HEK293T (cell line): ENCODE measurements around the gene DRC1.

Experiments used
- BHLHE40 ChIP-seq: fragments of 450-650 bp; IDR thresholded peaks from 2 replicates; pipeline ENCODE4 v1.6.1; 2016; ENCODE audit warnings: mild to moderate bottlenecking, moderate library complexity, borderline replicate concordance
- ELF4 ChIP-seq: fragments of 450-650 bp; IDR thresholded peaks from 2 replicates; pipeline ENCODE4 v1.6.1; 2017; ENCODE audit warnings: antibody characterized with exemption
- FOXM1 ChIP-seq: fragments of 450-650 bp; IDR thresholded peaks from 2 replicates; pipeline ENCODE4 v1.6.1; 2017; ENCODE audit warnings: mild to moderate bottlenecking, borderline replicate concordance
- HDGF ChIP-seq: fragments of 450-650 bp; IDR thresholded peaks from 2 replicates; pipeline ENCODE4 v1.6.1; 2017; ENCODE audit warnings: antibody characterized with exemption, borderline replicate concordance
- L3MBTL2 ChIP-seq: fragments of 450-650 bp; conservative IDR thresholded peaks from 2 replicates; pipeline ENCODE4 v1.6.1; 2016; ENCODE audit warnings: mild to moderate bottlenecking
- NFRKB ChIP-seq: fragments of 450-650 bp; IDR thresholded peaks from 2 replicates; pipeline ENCODE4 v1.6.1; 2016; ENCODE audit warnings: mild to moderate bottlenecking, moderate library complexity
- SP1 ChIP-seq: fragments of 450-650 bp; IDR thresholded peaks from 2 replicates; pipeline ENCODE4 v1.6.1; 2017
- SUZ12 ChIP-seq: fragments of 450-650 bp; IDR thresholded peaks from 2 replicates; pipeline ENCODE4 v1.6.1; 2016; ENCODE audit warnings: mild to moderate bottlenecking
- TARDBP ChIP-seq: fragments of 450-650 bp; IDR thresholded peaks from 2 replicates; pipeline ENCODE4 v1.6.1; 2016
- ZNF384 ChIP-seq: fragments of 450-650 bp; IDR thresholded peaks from 2 replicates; pipeline ENCODE4 v1.6.1; 2016

GRCh38 chr2:26465981-26466471 lies 64.3 kb downstream of the DRC1 start:
- TF ChIP-seq SUZ12 (no peak), SP1 (no peak), ZNF384 (no peak), NFRKB (no peak), HDGF (no peak), FOXM1 (no peak), BHLHE40 (no peak), TARDBP (no peak), L3MBTL2 (no peak), ELF4 (no peak)
